ENCODE data around the gene GEMIN4. TPM values are rescaled to one million over a fixed set of nuclear protein-coding genes. Genes with fewer than 3 reads are reported as not detected.

The GEMIN4 gene
- total RNA-seq, 6 experiments from 2014 or later = 21.0 to 27.7 (median 21.7) TPM

GRCh38 chr17:732067-732901 lies 19.8 kb downstream of the GEMIN4 start, which contains the start of gene TLCD3A:
TSS of gene TLCD3A (plus strand) at chr17:732596. CDS start at chr17:732648, 52 bp downstream.
- no peak for TF ChIP-seq CTCF (IDR thresholded peaks at IDR 0.05)
- Mint-ChIP-seq H3K4me1 (ENCODE audit: low read depth) (peaks cover 23% of the 10 kb centered on the region), H3K4me3 (peak within 1 kb of the TSS; percentile 97), H3K9me3 (no peaks in the 10 kb centered on the region), H3K27ac (peak within 1 kb of the TSS; percentile 86), H3K36me3 (ENCODE audit: low read depth) (peaks cover 20% of the 10 kb centered on the region), H3K27me3 (ENCODE audit: insufficient read depth) (no peaks in the 10 kb centered on the region; the same call in 1 of the 2 replicates)
- DNase-seq = peak; percentile 49

- H3K27ac Mint-ChIP-seq = no peak overlapping the region
- no peak for DNase-seq
- H3K9me3 Mint-ChIP-seq = no peaks in the 10 kb centered on the region
Measured at GRCh38 chr17:731644-732066, 20.4 kb downstream of the GEMIN4 start.

GRCh38 chr17:728911-729310 lies 23.2 kb downstream of the GEMIN4 start:
- Mint-ChIP-seq H3K4me3 (no peak overlapping the region), H3K9me3 (no peaks in the 10 kb centered on the region), H3K27me3 (ENCODE audit: insufficient read depth) (no peaks in the 10 kb centered on the region), H3K4me1 (ENCODE audit: low read depth) (peaks cover 19% of the 10 kb centered on the region), H3K27ac (no peak overlapping the region), H3K36me3 (ENCODE audit: low read depth) (peaks cover 8% of the 10 kb centered on the region; the same call in 1 of the 2 replicates)
- DNase-seq = no peak
- TF ChIP-seq CTCF (IDR thresholded peaks at IDR 0.05) = no peak

More at GRCh38 chr17:731644-732066, 20.4 kb downstream of the GEMIN4 start:
- peaks cover 20% of the 10 kb centered on the region for H3K36me3 Mint-ChIP-seq (ENCODE audit: low read depth)
- no peaks in the 10 kb centered on the region; the same call in 1 of the 2 replicates for H3K27me3 Mint-ChIP-seq (ENCODE audit: insufficient read depth)
- H3K4me3 Mint-ChIP-seq = peak overlapping the region; percentile 82
- no peak for TF ChIP-seq CTCF (IDR thresholded peaks at IDR 0.05)
- H3K4me1 Mint-ChIP-seq (ENCODE audit: low read depth) = peaks cover 23% of the 10 kb centered on the region

- H3K4me3 Mint-ChIP-seq = no peak overlapping the region
- H3K27ac Mint-ChIP-seq = no peak overlapping the region
- no peak for TF ChIP-seq CTCF (IDR thresholded peaks at IDR 0.05)
- no peaks in the 10 kb centered on the region for H3K36me3 Mint-ChIP-seq (ENCODE audit: low read depth)
- DNase-seq = no peak
- H3K27me3 Mint-ChIP-seq (ENCODE audit: insufficient read depth) = no peaks in the 10 kb centered on the region; the same call in 1 of the 2 replicates
- H3K4me1 Mint-ChIP-seq (ENCODE audit: low read depth) = peaks cover 11% of the 10 kb centered on the region
- H3K9me3 Mint-ChIP-seq = no peaks in the 10 kb centered on the region
Measured at GRCh38 chr17:726271-726919, 25.7 kb downstream of the GEMIN4 start.

- TF ChIP-seq CTCF (IDR thresholded peaks at IDR 0.05) = no peak
- Mint-ChIP-seq H3K27ac (no peak overlapping the region), H3K4me3 (no peak overlapping the region), H3K4me1 (ENCODE audit: low read depth) (peaks cover 6% of the 10 kb centered on the region), H3K9me3 (no peaks in the 10 kb centered on the region), H3K36me3 (ENCODE audit: low read depth) (no peaks in the 10 kb centered on the region), H3K27me3 (ENCODE audit: insufficient read depth) (no peaks in the 10 kb centered on the region; the same call in 1 of the 2 replicates)
- DNase-seq = no peak
Measured at GRCh38 chr17:725746-726145, 26.3 kb downstream of the GEMIN4 start.

Data from HFFc6 (cell line).